ENCODE data around the gene CTR9. TPM values are rescaled to one million over a fixed set of nuclear protein-coding genes. Genes with fewer than 3 reads are reported as not detected.

CTR9 gene
- total and polyA plus RNA-seq, 4 donors: 12.5 to 33.4 (median 19.7) TPM

DNA sequence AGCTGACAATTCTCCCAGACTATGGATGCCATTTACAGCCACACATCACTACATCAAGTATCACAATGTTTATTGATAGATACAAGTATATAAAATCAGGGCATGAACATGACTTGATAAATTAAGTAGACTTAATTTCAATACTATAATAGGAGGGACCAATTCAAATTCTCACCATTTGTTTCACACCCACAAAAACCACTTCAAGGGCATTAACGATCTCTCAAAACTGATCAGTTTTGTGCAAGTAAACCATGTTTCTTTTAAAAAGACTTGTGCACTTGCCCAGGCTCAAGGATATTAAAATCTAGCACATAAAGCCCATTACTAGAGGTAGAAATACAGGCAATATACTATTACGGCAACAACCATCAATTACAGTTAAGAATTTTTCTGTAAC is 46.0 kb downstream of the CTR9 start (continued):
- TF ChIP-seq HNF4A (conservative IDR thresholded peaks at IDR 0.05) (no peak), SP1 (IDR thresholded peaks at IDR 0.05) (no peak), RAD21 (IDR thresholded peaks at IDR 0.05) (no peak)

- DNase-seq (ENCODE audit: low spot score): no peak
- WGBS: 85% methylated on average over 3 of the region's 3 CpGs
- no peak for TF ChIP-seq RXRA (IDR thresholded peaks at IDR 0.05)
- Histone ChIP-seq H3K27ac (ENCODE audit: low read depth in 1 of 2, low read length in 2 of 2) (no peak overlapping the region), H3K27me3 (ENCODE audit: control insufficient read depth in 4 of 4, insufficient read depth in 4 of 4, low read length in 3 of 4) (no peaks in the 10 kb centered on the region), H3K9ac (ENCODE audit: low read depth in 1 of 2, low read length in 2 of 2) (no peak overlapping the region), H3K9me3 (ENCODE audit: control insufficient read depth in 4 of 4, low read length in 3 of 4) (no peaks in the 10 kb centered on the region), H3K4me1 (ENCODE audit: control insufficient read depth in 4 of 4, insufficient read depth in 4 of 4, low read length in 3 of 4) (peaks cover 0 to 3% (median 3%) of the 10 kb centered on the region in 4 donors), H3K4me3 (ENCODE audit: low read depth in 1 of 3, low read length in 3 of 3) (no peak overlapping the region), H3K36me3 (ENCODE audit: control insufficient read depth in 4 of 4, insufficient read depth in 3 of 4, low read depth in 1 of 4, low read length in 3 of 4) (peaks cover 16 to 66% (median 65%) of the 10 kb centered on the region in 4 donors)
These were observed 46.5 kb downstream of the CTR9 start for GRCh38 chr11:10797531-10797930.

- H3K27me3 ChIP-seq (ENCODE audit: control insufficient read depth in 4 of 4, insufficient read depth in 4 of 4, low read length in 3 of 4): no peaks in the 10 kb centered on the region
- H3K9me3 ChIP-seq (ENCODE audit: control insufficient read depth in 4 of 4, low read length in 3 of 4): no peaks in the 10 kb centered on the region
- peaks cover 22 to 74% (median 74%) of the 10 kb centered on the region in 4 donors for H3K36me3 ChIP-seq (ENCODE audit: control insufficient read depth in 4 of 4, insufficient read depth in 3 of 4, low read depth in 1 of 4, low read length in 3 of 4)
- no peak for DNase-seq (ENCODE audit: low spot score)
- no peak overlapping the region for H3K9ac ChIP-seq (ENCODE audit: low read depth in 1 of 2, low read length in 2 of 2)
- TF ChIP-seq NR2F2 (IDR thresholded peaks at IDR 0.05) (no peak), GABPA (IDR thresholded peaks at IDR 0.05 in 1 of 2, conservative IDR thresholded peaks at IDR 0.05 in 1 of 2) (no peak), TAF1 (conservative IDR thresholded peaks at IDR 0.05) (no peak), HNF4G (IDR thresholded peaks at IDR 0.05) (no peak), CTCF (IDR thresholded peaks at IDR 0.05; ENCODE audit: low read depth, low read length, missing input control) (no peak), ATF3 (IDR thresholded peaks at IDR 0.05) (no peak), YY1 (IDR thresholded peaks at IDR 0.05) (no peak), EGR1 (IDR thresholded peaks at IDR 0.05; ENCODE audit: low read depth in 2 of 2) (no peak), JUND (IDR thresholded peaks at IDR 0.05) (no peak), HNF4A (conservative IDR thresholded peaks at IDR 0.05) (no peak)
- TF ChIP-seq, protein P1, sequence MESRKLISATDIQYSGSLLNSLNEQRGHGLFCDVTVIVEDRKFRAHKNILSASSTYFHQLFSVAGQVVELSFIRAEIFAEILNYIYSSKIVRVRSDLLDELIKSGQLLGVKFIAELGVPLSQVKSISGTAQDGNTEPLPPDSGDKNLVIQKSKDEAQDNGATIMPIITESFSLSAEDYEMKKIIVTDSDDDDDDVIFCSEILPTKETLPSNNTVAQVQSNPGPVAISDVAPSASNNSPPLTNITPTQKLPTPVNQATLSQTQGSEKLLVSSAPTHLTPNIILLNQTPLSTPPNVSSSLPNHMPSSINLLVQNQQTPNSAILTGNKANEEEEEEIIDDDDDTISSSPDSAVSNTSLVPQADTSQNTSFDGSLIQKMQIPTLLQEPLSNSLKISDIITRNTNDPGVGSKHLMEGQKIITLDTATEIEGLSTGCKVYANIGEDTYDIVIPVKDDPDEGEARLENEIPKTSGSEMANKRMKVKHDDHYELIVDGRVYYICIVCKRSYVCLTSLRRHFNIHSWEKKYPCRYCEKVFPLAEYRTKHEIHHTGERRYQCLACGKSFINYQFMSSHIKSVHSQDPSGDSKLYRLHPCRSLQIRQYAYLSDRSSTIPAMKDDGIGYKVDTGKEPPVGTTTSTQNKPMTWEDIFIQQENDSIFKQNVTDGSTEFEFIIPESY (IDR thresholded peaks at IDR 0.05): no peak
- TF ChIP-seq, protein P2, sequence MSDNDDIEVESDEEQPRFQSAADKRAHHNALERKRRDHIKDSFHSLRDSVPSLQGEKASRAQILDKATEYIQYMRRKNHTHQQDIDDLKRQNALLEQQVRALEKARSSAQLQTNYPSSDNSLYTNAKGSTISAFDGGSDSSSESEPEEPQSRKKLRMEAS (IDR thresholded peaks at IDR 0.05): no peak
- H3K27ac ChIP-seq (ENCODE audit: low read depth in 1 of 2, low read length in 2 of 2): no peak overlapping the region
- peaks cover 0 to 3% (median 0%) of the 10 kb centered on the region in 4 donors for H3K4me1 ChIP-seq (ENCODE audit: control insufficient read depth in 4 of 4, insufficient read depth in 4 of 4, low read length in 3 of 4)
- H3K4me3 ChIP-seq (ENCODE audit: low read depth in 1 of 3, low read length in 3 of 3): no peak overlapping the region
- 77% methylated on average over 4 of the region's 4 CpGs for WGBS
These were observed 47.4 kb downstream of the CTR9 start for GRCh38 chr11:10798330-10798928.

All from liver (tissue), 9 donors.